Kidney capillary endothelial cell (primary cell): ENCODE measurements around the gene SYT1.
A peak's percentile ranks its signal among the peaks of the same experiment; 100 is the strongest.
"Not testable (repeated sequence)": the region's sequence is repeated elsewhere in the genome, so short reads cannot be mapped to it uniquely, and the experiment has no call there.

Experiments used
- DNase-seq: peaks from one replicate; pipeline ENCODE4 v3.0.0-alpha.2; 2018; ENCODE audit warnings: low spot score

The SYT1 gene

DNA sequence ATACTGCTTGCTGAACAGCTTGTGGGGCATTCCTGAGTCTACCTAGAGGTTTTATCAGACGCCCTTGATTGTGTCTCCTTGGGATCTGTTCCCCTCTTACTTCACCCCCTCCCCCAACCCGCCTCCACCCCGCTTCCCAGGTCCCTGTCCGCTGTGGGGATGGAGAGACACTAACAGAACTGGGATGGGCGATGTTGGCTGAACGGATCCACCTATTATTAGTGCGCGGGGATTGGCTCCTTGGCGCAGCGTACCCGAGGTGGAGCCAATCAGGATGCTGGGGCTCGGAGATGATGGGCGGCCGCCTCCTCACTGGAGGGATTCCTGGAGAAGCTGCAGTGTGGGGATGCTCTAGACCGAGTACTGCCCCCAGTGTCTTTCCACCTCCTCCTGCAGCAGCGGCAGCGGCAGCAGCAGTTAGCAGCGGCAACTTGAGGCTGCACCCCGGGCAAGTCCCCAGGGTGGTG lies at the start of gene SYT1:
TSS of gene SYT1 (plus strand) at position 372 of the 467 bp plus-strand sequence.
- DNase-seq: peak; percentile 65

DNA sequence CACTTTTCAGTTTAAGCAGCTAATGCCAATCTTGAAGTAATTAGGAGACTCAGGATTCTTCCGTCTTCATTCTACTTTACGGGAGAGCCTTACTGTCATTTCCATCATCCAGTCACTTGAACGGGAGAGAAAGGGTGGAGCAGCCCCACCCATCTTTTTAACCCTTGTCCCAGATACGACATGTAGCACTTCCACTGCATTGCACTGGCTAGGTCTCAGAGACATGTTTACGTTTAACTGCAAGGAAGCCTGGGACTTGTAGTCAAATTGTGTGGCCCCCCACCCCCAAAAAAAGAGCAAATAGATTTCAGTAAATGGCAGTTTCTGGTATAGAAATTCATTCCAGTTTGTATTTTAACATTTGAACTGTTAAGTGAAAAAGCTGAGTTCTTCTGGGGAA lies 46.1 kb upstream of the SYT1 start:
- DNase-seq: no peak

DNA sequence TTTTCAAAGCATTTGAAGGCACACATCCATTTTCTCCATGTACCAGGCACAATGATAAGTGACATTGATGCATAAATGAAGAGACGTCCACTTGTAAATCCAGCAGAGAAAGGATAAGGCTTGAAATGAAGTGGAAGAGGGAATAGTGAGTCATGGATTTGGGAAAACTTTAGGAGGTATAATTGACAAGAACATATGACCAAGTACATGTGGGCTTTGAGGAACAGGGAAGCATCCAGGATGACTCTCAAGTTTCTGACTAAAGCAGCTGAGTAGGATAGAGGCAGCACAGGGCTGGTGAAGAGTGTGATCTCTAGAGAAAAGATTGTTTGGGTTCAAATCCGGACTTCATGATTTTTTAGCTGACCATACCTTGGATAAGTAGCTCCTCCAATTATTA lies 43.6 kb upstream of the SYT1 start:
- no peak for DNase-seq

DNA sequence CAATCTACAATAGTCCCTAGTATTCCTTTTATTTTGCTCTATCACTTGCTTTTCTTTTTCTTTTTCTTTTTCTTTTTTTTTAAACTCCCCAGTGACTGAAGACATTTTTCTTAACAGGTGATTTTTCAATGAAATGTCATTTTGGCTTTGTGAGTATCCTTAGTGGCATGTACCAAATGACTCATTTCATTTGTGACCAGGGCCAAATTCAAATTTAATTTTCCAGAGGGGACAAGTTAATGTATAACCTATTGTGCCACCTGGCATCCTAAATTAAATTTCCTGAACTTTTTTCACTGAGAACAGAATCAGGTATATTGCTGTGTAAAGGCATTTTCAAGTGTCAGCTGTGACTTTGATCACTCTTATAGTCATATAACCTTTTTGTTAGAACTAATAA lies 39.7 kb upstream of the SYT1 start:
- no peak for DNase-seq

DNA sequence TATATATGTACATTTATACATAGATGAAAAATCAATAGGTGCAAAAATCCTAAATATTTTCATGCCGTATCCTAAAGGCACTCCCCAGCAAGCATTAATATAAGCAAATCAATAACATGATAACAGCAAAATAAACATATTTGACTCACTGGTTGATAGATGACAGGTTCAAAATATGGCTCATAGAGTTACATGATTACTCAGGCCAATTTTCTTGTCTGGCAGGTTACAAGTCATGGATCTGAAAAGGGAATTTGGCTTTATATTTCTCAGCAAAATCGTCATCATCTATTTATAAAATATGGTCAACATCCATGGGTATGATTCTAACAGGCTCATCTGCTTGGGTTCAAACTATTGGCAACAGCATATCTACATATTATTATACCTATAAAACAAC lies 34.9 kb upstream of the SYT1 start:
- no peak for DNase-seq

DNA sequence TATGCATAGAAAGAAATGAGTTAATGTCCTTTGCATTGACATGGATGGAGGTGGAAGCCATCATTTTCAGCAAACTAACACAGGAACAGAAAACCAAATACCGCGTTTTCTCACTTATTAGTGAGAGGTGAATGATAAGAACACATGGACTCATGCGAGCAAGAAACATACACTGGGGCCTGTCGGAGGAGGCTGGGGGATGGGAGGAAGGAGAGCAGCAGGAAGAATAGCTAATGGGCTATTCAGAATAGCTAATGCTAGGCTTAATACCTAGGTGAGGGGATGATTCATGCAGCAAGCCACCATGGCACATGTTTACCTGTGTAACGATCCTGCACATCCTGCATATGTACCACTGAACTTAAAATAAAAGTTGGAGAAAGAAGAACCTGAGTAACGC lies 29.1 kb upstream of the SYT1 start:
- DNase-seq: no peak

DNA sequence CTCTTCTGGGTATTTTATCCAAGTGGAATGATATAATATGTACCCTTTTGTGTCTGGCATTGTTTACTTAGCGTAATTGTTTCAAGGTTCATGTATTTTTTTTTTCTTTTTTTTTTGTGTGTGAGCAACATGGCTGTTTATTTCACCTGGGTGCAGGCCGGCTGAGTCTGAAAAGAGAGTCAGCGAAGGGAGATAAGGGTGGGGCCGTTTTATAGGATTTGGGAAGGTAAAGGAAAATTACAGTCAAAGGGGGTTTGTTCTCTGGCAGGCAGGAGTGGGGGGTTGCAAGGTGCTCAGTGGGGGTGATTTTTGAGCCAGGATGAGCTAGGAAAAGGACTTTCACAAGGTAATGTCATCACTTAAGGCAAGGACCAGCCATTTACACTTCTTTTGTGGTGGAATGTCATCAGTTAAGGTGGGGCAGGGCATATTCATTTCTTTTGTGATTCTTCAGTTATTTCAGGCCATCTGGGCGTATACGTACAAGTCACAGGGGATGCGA lies 24.0 kb upstream of the SYT1 start:
- DNase-seq: not testable (repeated sequence)

DNA sequence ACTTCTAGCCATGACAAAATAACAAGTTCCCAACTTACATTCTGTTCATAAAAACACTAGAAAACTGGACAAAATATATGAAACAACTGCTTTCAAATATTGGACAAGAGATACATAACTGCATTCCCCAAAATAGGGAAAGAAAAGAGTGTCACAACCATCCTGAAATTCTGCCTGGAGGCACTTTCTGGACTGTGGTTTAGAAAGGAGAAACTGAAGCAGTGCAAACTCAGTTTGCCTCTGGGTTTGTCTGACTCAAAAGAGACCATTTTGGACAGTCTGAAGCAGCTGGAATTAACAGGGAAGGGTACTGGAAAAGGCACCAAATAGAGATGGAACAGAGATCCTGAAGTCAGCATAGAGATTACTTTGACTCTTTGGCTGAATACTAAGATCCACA lies 11.3 kb upstream of the SYT1 start:
- DNase-seq: no peak

DNA sequence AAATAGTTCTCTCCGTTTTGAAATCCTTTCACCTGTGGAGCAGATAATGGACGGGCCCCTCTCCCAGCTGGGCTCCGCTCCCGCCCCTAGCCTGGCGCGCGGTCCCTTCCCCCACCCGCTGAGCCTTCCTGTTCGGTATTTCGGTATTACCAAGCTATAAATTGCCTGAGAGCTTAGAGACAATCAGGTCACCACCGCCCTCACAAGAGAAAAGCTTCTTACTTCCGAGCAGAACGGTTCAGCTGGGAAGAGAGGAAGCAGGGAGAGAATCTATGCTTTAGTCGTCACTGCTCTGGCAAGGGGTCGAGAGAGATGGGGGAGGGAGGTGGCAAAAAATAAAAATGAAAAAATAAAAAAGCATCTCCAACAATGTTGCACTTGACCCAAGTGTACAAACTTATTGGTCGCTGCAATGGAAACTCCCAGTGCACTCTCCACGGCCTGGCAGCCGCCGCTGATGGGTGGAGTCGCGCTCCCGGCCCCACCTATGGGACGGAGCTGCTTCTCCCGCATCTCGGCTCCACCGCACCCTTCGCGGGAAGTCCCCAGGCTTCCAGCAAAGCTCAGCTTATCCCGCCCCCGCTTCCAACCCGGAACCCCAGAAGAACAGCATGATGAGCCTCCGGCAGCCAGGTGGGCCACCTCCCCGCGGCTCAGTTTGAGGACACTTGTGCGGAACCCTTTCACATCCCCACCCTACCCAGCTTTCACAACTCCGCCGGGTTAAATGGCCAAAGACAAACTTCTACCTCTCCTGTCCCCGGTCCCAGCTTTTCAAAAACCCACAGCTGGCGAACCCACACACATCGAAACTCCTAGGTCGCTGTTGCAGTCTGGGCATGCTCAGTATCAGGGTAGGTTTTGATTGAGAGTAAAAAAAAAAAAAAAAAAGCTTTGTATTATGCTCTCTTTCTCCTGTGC lies 832 bp upstream of the SYT1 start:
- peak; percentile 26 for DNase-seq

DNA sequence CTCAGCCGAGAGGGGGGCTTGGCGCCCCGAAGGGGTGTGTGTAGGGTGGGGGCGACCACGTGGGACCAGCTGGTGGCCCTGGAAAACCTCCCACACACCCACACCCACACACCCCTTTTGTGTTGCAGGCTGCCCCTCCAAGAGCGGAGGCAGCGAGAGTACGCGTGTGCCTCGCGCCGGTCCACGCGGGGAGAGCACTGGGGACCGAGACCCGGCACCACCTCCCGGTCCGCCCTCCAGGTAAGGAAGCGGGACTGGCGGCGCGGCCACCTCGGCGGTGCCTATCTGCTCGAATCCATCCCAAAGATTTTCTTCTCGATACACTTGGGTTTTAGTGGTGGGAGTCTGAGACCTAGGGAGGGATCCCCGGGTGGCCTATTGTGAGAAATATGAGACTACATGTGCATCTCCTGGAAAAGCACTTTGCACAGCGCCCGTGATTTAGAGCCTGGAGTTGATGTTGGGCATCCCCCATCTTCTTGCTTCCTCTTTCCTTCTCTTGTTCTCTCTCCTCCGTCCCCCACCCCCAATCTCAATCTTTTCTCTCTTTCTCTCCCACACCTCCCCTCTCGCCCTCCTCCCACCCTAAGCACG lies 393 bp downstream of the SYT1 start:
- no peak for DNase-seq

DNA sequence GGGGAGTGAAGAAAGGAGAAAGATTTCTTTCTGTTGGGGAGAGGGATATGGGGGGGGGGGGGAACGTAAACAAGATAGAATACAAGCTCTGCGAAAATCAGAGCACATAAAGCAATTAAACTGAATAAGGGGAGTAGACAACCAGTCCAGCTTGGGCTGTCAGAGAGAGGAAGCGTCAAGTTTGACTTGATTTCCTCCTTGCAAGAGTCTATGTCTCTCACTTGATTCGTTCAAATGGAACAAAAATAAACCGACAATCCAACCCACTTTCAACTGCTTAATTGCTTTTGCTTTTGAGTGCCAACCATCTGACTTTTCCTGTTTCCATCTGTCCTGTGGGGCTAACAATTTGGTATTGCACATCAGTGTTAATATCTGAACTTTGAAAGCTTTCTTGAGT lies 942 bp downstream of the SYT1 start:
- DNase-seq: no peak

DNA sequence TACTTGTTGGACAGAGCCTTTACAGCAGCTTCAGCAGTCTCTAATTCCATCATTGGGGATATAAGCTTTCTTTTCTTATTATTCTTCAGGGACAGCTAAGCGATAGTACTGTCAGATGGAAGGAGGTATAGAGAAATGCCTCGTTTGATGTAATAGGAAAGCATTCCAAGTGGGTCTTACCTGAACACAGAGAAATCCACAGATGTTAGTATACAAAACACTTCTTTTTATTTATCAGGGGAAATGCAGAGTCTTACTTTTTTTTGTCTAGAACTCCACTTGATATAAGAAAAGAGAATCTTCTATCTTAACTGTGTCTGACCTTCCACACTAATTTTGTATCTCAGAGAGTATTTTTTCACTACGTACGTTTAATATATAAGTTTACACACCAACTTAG lies 1.9 kb downstream of the SYT1 start:
- DNase-seq: no peak

DNA sequence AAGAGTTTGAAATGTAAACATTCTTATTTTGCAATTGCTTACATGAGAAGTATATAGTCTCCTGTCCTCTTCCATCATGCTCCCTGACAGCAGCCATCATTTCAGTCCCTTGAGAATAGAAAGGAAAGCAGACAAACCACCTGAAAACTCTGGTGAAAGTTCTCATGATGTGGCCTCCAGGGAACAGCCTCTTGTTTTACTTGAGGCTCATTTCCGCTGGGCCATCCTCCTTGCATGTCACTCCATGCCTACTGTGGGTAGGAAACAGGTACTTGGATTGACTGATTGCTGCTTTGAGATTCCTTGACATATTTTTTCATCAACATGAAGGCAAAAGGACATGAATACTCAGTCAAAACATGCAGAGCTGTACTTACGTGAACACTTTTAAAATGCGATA lies 6.0 kb downstream of the SYT1 start:
- no peak for DNase-seq

DNA sequence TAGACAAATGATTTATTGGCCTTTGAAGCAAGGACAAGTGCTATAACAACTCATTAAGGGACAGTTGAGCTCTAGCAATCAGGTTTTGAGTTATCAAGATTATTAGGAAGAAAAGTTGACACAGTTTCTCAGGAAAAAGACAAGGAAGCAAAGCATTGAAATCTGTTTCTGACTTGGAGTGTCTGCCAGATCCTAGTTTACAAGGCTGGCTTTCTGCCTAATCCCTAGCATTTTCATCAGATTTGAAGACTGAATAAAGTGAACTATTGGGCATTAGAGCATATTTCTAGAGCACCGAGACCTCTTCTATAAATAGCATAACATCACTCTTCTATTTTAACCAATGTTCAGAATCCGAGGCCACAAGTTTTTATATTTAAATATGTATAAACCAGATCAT lies 7.0 kb downstream of the SYT1 start:
- DNase-seq: no peak

DNA sequence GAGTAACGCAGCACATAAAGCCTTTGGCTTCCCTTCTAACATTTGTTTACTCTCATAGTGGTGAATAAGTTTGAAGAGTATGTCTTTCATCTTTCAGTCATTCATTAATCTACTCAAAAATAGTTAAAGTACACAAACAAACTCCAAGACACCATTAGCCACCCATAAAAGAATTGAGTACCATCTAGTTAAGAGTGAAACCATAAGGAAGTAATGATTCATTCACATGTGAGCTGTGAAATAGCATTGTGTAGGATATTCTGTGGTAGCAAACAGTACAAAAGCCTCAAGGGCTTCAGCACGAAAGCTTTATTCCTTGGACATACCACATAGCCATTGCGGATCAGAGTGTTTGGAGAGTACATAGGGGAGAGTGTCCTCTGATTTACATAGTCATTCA lies 13.9 kb downstream of the SYT1 start:
- DNase-seq: no peak

DNA sequence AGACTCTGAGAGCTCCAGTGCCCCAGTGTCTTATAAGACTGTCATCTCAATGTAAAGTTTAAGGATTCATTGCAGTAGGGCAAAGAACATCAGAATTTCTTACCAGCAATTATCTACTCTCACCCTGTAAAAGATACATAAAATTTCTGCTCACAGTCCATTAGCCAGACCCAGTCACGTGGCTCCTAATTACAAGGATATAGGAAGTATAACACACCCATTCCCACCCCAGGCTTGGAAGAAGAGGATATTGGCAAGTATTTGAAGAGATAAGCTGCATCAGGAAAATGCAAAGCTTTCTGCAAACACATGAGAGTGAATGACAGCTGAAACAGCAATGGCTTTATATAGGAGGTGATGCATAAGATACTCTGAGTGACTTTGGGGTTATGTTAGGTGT lies 14.3 kb downstream of the SYT1 start:
- no peak for DNase-seq

DNA sequence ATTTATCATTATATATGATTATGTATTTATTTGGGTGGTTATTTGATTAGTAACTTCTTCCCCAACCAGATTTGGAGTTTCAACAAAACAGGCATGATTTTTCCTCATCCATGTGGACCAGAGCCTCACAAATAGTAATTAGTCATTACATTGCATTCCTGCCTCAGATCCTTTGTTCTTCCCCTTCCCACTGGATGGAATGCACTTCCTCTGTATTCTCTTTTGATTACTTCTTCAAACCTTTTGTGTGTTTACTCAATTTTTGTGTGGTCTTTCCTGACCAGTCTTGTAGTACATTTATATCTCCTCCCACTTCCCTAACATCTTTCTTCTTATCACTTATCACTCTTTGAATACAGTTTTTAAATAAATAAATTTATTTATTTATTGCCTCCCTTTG lies 15.5 kb downstream of the SYT1 start:
- DNase-seq: peak; percentile 65

DNA sequence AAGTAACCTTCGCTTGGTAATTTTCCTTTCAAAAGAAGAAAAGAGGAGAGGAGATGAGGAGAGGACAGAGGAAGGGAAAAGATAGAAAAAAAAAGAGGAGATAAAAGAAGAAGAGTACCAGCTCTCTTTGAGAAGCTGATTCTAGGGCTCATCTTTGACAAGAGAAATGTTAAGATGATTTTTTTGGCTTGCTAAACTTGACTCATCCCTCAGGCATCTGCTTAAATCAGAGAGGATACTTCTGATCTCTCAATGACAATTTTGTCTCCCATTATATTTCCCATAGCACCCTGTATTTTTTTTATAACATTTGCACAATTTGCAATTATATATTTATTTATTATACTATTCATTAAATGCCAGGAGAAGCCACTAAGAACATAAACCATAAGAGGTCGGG lies 17.1 kb downstream of the SYT1 start:
- no peak for DNase-seq

DNA sequence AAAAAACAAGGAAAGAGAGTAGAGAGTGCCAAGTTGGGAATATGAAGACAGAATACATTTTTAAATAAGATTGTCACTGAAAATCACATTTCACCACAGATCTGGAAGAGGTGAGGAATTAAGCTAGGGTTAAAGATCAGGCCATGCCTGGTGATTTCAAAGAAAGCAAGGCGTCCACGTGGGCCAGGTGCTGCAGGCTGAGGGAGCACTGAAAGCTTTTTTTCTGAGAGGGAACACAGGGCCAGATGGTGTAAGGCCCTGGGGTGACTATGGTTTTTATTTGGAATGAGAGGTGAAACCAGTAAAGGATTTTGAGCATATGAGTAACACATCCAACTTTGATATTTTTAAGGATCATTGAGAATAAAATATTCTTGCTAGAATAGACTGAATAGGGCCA lies 20.9 kb downstream of the SYT1 start:
- no peak for DNase-seq

DNA sequence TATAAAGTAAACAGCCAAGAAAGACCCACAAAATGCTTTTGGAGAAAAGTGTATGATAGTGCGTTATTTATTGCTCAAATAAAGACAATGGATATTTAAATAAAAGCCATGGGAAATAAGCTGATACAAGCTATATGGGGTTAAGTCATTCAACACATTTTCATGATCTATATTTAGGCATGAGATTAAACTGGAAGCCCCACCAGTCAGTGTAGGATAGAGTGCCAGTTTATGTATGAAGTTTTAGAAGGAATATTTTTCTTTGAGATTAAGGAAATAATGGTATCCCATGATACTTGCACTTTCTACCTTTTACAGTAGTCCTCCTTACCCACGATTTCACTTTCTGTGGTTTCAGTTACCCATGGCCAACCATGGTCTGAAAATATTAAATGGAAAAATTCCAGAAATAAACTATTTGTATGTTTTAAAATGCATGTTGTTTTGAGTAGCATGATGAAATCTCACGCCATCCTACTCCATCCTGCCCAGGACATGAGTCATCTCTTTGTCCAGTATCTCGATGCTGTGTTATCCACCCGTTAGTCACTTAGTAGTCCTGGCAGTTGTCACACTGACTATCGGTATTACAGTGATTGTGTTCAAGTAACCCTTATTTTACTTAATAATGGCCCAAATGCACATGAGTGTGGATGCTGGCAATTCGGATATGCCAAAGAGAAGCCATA lies 22.3 kb downstream of the SYT1 start:
- DNase-seq: peak; percentile 59

DNA sequence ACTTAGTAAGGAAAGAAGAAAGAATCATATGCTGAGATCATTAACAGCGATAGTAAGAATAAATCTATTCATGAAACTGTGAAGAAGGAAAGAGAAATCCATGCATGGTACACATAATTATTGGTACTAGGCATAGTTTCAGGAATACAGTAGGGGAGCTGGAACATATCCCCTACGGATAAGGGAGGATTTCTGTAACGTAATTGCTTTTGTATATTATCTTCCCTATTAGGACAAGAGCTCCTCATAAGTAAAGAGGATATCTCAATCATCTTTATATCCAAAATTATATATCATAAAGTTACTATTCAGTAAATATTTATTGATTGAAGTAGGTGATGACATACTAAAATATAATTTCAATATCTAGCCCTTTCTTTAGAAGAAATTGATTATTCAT lies 22.9 kb downstream of the SYT1 start:
- no peak for DNase-seq

DNA sequence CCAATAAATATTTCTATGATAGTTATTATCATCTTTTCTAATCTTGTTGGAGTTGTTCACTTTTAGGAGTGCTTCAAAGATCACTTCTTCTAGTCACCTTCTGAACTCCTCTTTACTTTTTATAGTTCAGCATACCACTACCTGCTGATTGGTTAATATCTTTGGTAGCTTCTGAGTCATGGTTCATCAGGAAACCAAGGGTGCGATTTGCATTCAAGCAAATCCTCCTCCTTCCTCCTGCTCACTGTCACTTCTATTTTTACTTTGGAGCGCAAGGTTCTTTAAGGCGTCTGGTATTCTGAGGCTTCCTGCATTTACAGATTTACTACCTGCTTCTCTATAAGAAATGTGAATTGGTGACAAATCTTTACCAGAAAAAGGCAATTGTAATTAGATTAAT lies 24.0 kb downstream of the SYT1 start:
- DNase-seq: peak; percentile 38
